ACC112 (cell line): ENCODE measurements around the gene KRTAP9-9.
"Not testable (repeated sequence)": the region's sequence is repeated elsewhere in the genome, so short reads cannot be mapped to it uniquely, and the experiment has no call there.

Experiments
- H2AFZ ChIP-seq: fragments of 200-600 bp; sonication (generic); one replicate; pipeline ENCODE4 v1.6.0; 2017; ENCODE audit warnings: antibody characterized with exemption, low read length; ENCODE audit not compliant: unreplicated experiment
- H3K27ac ChIP-seq: fragments of 200-600 bp; sonication (generic); 2 replicates; pipeline ENCODE4 v1.5.1; 2014; ENCODE audit warnings: low read depth, mild to moderate bottlenecking, antibody characterized with exemption, low read length, moderate library complexity
- H3K27me3 ChIP-seq: fragments of 200-600 bp; sonication (generic); 2 replicates; pipeline ENCODE4 v1.6.1; 2014; ENCODE audit warnings: mild to moderate bottlenecking, antibody characterized with exemption, low read length, moderate library complexity, mixed read lengths; ENCODE audit not compliant: insufficient read depth
- H3K36me3 ChIP-seq: fragments of 200-600 bp; sonication (generic); 2 replicates; pipeline ENCODE4 v1.6.1; 2016; ENCODE audit warnings: mild to moderate bottlenecking, antibody characterized with exemption, low read length, moderate library complexity, mixed read lengths; ENCODE audit not compliant: insufficient read depth
- H3K4me1 ChIP-seq: fragments of 200-600 bp; sonication (generic); one replicate; pipeline ENCODE4 v1.6.1; 2016; ENCODE audit warnings: low read length, mixed read lengths; ENCODE audit not compliant: insufficient read depth, unreplicated experiment, control insufficient read depth
- H3K4me3 ChIP-seq: fragments of 200-600 bp; sonication (generic); 2 replicates; pipeline ENCODE4 v1.5.1; 2014; ENCODE audit warnings: mild to moderate bottlenecking, low read depth, low read length
- H3K79me2 ChIP-seq: fragments of 200-600 bp; sonication (generic); one replicate; pipeline ENCODE4 v1.6.0; 2016; ENCODE audit warnings: low read length; ENCODE audit not compliant: control insufficient read depth, unreplicated experiment, insufficient read depth

KRTAP9-9 gene

GRCh38 chr17:41237116-41237515, 18.1 kb upstream of the KRTAP9-9 start:
- H3K4me1 ChIP-seq, H2AFZ ChIP-seq, H3K4me3 ChIP-seq, H3K27ac ChIP-seq, H3K79me2 ChIP-seq, H3K36me3 ChIP-seq: not testable (repeated sequence)
- H3K27me3 ChIP-seq, result peaks cover 30% of the 10 kb centered on the region; the same call in 1 of the 2 replicates

GRCh38 chr17:41237949-41238437, 17.2 kb upstream of the KRTAP9-9 start, which contains the start of gene KRTAP9-8:
Gene KRTAP9-8 (plus strand): TSS chr17:41237999. CDS start chr17:41238052, 53 bp downstream.
- not testable (repeated sequence) for H3K36me3 ChIP-seq, H3K27ac ChIP-seq

GRCh38 chr17:41246995-41247787, 8.0 kb upstream of the KRTAP9-9 start:
- H3K4me1 ChIP-seq, result not testable (repeated sequence)

More at GRCh38 chr17:41237949-41238437, 17.2 kb upstream of the KRTAP9-9 start, which contains the start of gene KRTAP9-8:
- peaks cover 25% of the 10 kb centered on the region; the same call in 1 of the 2 replicates for H3K27me3 ChIP-seq
- not testable (repeated sequence) for H3K4me1 ChIP-seq, H3K4me3 ChIP-seq, H2AFZ ChIP-seq, H3K79me2 ChIP-seq

GRCh38 chr17:41249637-41250240, 5.4 kb upstream of the KRTAP9-9 start, which contains the start of gene KRTAP9-4:
Gene KRTAP9-4 (plus strand): TSS chr17:41249687. CDS start chr17:41249721, 34 bp downstream.
- not testable (repeated sequence) for H3K4me3 ChIP-seq, H3K4me1 ChIP-seq, H3K79me2 ChIP-seq

More at GRCh38 chr17:41246995-41247787, 8.0 kb upstream of the KRTAP9-9 start:
- not testable (repeated sequence) for H3K4me3 ChIP-seq, H2AFZ ChIP-seq, H3K27ac ChIP-seq, H3K36me3 ChIP-seq, H3K79me2 ChIP-seq
- H3K27me3 ChIP-seq, result peaks cover 27% of the 10 kb centered on the region

GRCh38 chr17:41251261-41251660, 3.9 kb upstream of the KRTAP9-9 start:
- Histone ChIP-seq H3K36me3 (no peaks in the 10 kb centered on the region), H3K27me3 (peaks cover 41% of the 10 kb centered on the region)

More at GRCh38 chr17:41249637-41250240, 5.4 kb upstream of the KRTAP9-9 start, which contains the start of gene KRTAP9-4:
- H2AFZ ChIP-seq, H3K27ac ChIP-seq, H3K36me3 ChIP-seq: not testable (repeated sequence)
- peaks cover 41% of the 10 kb centered on the region for H3K27me3 ChIP-seq

GRCh38 chr17:41254861-41255260, 323 bp upstream of the KRTAP9-9 start:
- no peaks in the 10 kb centered on the region for H3K36me3 ChIP-seq
- no peaks in the 10 kb centered on the region for H3K4me1 ChIP-seq
- no peak overlapping the region for H3K4me3 ChIP-seq
- H3K27ac ChIP-seq, result no peak overlapping the region
- H2AFZ ChIP-seq, result no peak overlapping the region
- no peaks in the 10 kb centered on the region for H3K79me2 ChIP-seq
- H3K27me3 ChIP-seq, result peaks cover 37% of the 10 kb centered on the region

More at GRCh38 chr17:41251261-41251660, 3.9 kb upstream of the KRTAP9-9 start:
- Histone ChIP-seq H3K4me3 (no peak overlapping the region), H3K27ac (no peak overlapping the region), H3K79me2 (no peaks in the 10 kb centered on the region), H3K4me1 (no peaks in the 10 kb centered on the region), H2AFZ (no peak overlapping the region)

- H3K27ac ChIP-seq, result no peak overlapping the region
- H2AFZ ChIP-seq, result no peak overlapping the region
- no peaks in the 10 kb centered on the region for H3K4me1 ChIP-seq
- H3K79me2 ChIP-seq, result no peaks in the 10 kb centered on the region
- H3K36me3 ChIP-seq, result no peaks in the 10 kb centered on the region
- no peak overlapping the region for H3K4me3 ChIP-seq
- H3K27me3 ChIP-seq, result peaks cover 27% of the 10 kb centered on the region
Observed at GRCh38 chr17:41256291-41256685, 1.1 kb downstream of the KRTAP9-9 start.

- Histone ChIP-seq H3K79me2 (no peaks in the 10 kb centered on the region), H2AFZ (no peak overlapping the region), H3K27me3 (peaks cover 13% of the 10 kb centered on the region), H3K4me1 (no peaks in the 10 kb centered on the region), H3K36me3 (no peaks in the 10 kb centered on the region), H3K27ac (no peak overlapping the region), H3K4me3 (no peak overlapping the region)
Observed at GRCh38 chr17:41258406-41258805, 3.2 kb downstream of the KRTAP9-9 start.

- H3K27me3 ChIP-seq, result peaks cover 15% of the 10 kb centered on the region
- H3K4me1 ChIP-seq, result no peaks in the 10 kb centered on the region
- H2AFZ ChIP-seq, result no peak overlapping the region
- no peak overlapping the region for H3K4me3 ChIP-seq
- no peaks in the 10 kb centered on the region for H3K79me2 ChIP-seq
- no peak overlapping the region for H3K27ac ChIP-seq
- no peaks in the 10 kb centered on the region for H3K36me3 ChIP-seq
Observed at GRCh38 chr17:41263212-41263611, 8.0 kb downstream of the KRTAP9-9 start.

- Histone ChIP-seq H3K79me2 (no peaks in the 10 kb centered on the region), H2AFZ (no peak overlapping the region), H3K27me3 (peaks cover 15% of the 10 kb centered on the region), H3K36me3 (no peaks in the 10 kb centered on the region), H3K4me3 (no peak overlapping the region), H3K27ac (no peak overlapping the region), H3K4me1 (no peaks in the 10 kb centered on the region)
Observed at GRCh38 chr17:41264599-41264998, 9.4 kb downstream of the KRTAP9-9 start.
